Esophagus muscularis mucosa (tissue), 4 donors: Measurements from ENCODE around the gene NUDCD2.

Source experiments
- CTCF ChIP-seq, 3 experiments: fragments of 200-600 bp in 2 of 3; fragments of 450-650 bp in 1 of 3; sonication (generic) in 2 of 3; IDR thresholded peaks; one replicate each; pipeline ENCODE4 v1.5.1; 2017 to 2019; ENCODE audit warnings: antibody characterized with exemption in 3 of 3, mild to moderate bottlenecking in 2 of 3, moderate library complexity in 1 of 3
- EP300 ChIP-seq: sonication (generic); formaldehyde crosslinking; IDR thresholded peaks from one replicate; pipeline ENCODE4 v1.6.1; 2017; ENCODE audit warnings: antibody characterized with exemption
- POLR2A ChIP-seq: fragments of 450-650 bp; IDR thresholded peaks from one replicate; pipeline ENCODE4 v1.6.1; 2017; ENCODE audit warnings: antibody characterized with exemption, moderate library complexity, mild to moderate bottlenecking, low read depth

DNA sequence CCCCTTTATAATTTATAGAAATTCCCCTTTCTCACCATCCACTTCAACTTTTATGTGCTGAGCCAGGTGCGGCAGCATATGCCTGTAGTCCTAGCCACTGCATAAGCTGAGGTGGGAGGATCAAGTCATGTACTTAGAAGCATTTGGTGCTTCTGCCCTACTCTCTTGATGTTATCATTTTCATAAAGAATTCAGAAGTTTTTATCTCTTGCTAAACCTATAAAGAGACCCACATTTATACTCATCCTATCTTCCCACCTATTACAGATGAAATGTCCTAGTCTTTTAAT, 19.0 kb upstream of the NUDCD2 start:
- TF ChIP-seq CTCF (IDR thresholded peaks at IDR 0.05) = no peak
- no peak for TF ChIP-seq EP300
- TF ChIP-seq POLR2A = no peak
